Astrocyte of the spinal cord (primary cell): ENCODE results near the gene ADCY9.

Experiments
- DNase-seq: peaks from one replicate; pipeline ENCODE4 v3.0.0; 2011; ENCODE audit warnings: low read depth, low spot score
- H3K4me3 ChIP-seq: 2 replicates; pipeline ENCODE4 v1.5.1; 2011; ENCODE audit warnings: low read depth, mild to moderate bottlenecking, low read length, moderate library complexity
- in situ Hi-C: cut with HindIII; loops from 2 replicates; pipeline ENCODE4 v1.10.0; 2017; ENCODE audit warnings: low sequenced_read_pairs
- TF ChIP-seq, protein P1 (sequence below): IDR thresholded peaks from 2 replicates; pipeline ENCODE4 v1.5.1; 2012; ENCODE audit warnings: low read depth, mild to moderate bottlenecking, low read length, inconsistent platforms

Gene ADCY9

DNA sequence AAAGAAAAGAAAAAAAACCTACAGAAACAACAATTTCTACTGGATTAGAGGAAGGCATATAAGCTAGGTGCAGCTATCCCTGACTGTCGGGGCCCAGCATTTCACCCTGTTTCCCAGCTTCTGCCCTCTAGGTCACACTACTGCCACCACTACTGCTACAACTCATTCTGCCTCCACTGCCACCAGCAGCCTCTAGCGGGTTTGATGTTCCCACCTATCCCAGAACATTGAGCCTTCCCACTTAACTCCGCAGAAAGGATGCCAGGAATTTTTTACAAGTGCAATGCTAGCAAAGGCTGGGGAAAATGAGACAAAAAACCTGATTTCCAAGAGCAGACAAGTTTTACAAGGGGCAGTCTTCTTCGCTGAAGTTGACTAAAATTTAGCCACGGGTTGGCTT, 10.4 kb downstream of the ADCY9 start:
- TF ChIP-seq, protein P1, sequence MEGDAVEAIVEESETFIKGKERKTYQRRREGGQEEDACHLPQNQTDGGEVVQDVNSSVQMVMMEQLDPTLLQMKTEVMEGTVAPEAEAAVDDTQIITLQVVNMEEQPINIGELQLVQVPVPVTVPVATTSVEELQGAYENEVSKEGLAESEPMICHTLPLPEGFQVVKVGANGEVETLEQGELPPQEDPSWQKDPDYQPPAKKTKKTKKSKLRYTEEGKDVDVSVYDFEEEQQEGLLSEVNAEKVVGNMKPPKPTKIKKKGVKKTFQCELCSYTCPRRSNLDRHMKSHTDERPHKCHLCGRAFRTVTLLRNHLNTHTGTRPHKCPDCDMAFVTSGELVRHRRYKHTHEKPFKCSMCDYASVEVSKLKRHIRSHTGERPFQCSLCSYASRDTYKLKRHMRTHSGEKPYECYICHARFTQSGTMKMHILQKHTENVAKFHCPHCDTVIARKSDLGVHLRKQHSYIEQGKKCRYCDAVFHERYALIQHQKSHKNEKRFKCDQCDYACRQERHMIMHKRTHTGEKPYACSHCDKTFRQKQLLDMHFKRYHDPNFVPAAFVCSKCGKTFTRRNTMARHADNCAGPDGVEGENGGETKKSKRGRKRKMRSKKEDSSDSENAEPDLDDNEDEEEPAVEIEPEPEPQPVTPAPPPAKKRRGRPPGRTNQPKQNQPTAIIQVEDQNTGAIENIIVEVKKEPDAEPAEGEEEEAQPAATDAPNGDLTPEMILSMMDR = no peak
- no peak for DNase-seq
- in situ Hi-C loops = no loop called here
- no peak overlapping the region for H3K4me3 ChIP-seq

DNA sequence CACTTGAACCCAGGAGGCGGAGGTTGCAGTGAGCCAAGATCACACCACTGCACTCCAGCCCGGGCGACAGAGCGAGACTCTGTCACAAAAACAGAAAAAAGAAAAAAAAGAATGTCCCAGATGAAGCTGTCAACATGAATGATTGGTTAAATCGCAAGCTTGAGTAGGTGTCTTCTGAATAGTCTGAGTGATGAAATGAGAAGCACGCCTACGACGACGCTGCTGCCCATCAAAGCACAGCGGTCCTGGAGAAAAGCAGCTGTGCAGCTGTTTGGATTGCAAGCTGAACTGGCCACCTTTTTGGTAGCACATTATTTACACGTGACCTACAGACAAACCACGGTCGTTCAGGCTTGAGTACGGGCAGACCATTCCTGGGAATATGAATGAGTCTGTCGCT, 12.5 kb downstream of the ADCY9 start:
- TF ChIP-seq, protein P1 = no peak
- no peak overlapping the region for H3K4me3 ChIP-seq
- no peak for DNase-seq
- in situ Hi-C loops = no loop called here

DNA sequence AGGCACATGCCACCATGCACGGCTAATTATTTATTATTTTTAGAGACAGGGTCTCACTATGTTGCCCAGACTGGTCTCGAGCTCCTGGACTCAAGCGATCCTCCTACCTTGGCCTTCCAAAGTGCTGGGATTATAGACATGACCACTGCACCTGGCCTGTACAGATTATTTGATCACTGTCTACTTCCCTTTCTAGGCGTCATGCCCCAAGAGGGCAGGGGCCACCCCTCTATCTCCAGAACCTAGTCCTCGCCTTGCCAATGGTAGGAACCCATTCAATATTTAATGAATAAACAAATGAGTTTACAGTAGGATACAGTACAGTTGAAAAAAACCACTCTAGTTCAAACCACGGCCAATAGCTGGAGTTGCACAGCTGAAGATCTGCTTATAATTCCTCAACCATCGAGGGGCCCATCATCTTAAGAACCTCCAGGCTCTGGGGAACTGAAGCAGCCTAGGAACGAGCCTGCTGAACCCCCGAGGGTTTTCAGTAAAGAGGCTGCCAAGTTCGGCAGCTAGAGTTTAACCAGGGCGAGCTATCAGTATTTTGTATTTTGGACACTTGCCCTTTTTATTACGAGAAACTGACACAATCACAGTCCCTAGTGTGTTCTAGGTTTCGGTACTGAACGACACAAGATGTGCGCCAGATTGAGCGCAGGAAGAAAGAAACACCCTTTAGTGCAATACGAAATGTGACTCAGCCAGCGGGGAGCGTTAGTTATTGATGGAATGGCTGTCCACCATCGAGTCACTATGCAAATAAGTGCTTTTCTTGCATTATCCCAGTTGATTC, 14.6 kb downstream of the ADCY9 start:
- in situ Hi-C loops = no loop called here
- DNase-seq = no peak
- TF ChIP-seq, protein P1 = no peak
- H3K4me3 ChIP-seq = no peak overlapping the region

DNA sequence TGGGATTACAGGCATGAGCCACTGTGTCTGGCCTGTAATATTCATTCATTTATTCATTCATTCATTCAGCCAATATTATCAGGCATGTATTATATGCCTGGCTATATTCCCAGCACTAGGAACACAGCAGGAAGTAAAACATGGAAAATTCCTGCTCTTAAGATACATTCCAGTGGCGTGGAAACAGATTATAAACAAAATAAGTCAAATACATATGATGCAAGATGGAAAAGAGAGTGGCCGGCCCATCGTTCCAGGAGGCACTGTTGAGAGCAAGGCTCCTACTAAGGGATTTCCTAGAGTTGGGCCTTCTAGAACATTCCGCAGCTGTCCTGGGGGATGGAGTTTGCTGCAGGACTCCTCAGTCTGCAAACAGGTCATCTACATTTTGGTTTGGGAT, 17.7 kb downstream of the ADCY9 start:
- H3K4me3 ChIP-seq = no peak overlapping the region
- in situ Hi-C loops = no loop called here
- TF ChIP-seq, protein P1 = no peak
- no peak for DNase-seq

DNA sequence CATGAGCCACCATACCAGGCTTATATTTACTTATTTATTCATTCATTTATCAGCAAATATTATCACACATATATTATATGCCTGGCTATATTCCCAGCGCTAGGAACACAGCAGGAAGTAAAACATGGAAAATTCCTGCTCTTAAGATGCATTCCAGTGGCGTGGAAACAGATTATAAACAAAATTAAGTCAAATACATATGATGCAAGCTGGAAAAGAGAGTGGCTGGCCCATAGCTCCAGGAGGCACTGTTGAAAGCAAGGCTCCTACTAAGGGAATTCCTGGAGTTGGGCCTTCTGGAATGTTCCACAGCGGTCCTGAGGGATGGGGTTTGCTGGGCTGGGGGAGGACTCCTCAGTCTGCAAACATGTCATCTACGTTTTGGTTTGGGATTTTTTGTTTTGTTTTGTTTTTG, 18.4 kb downstream of the ADCY9 start:
- DNase-seq = peak; percentile 18
- in situ Hi-C loops = no loop called here
- no peak overlapping the region for H3K4me3 ChIP-seq
- TF ChIP-seq, protein P1 = no peak

DNA sequence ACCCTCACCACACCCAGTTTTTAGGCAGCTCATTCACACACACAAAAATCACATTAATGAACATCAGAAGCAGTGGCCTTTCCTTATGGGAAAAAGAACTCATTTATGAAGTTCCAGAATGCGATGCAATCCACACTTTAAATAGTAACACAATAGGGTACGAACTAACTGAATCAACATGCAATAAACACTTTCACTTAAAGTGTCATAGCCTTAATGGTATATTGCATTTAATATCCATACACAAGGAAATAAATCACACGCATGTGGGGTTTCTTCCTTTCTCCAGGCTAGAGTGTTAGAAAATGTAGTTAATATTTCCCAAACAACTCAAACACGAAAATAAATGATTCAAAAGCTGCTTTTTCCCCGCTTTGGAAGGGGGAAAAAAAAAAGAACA, 19.7 kb downstream of the ADCY9 start:
- H3K4me3 ChIP-seq = no peak overlapping the region
- TF ChIP-seq, protein P1 = no peak

More for the DNA sequence above, 19.7 kb downstream of the ADCY9 start:
- DNase-seq = no peak
- in situ Hi-C loops = no loop called here
